ENCODE measurements around the gene HASPIN. TPM values are rescaled to one million over a fixed set of nuclear protein-coding genes. Genes with fewer than 3 reads are reported as not detected.

Gene HASPIN
- total and polyA plus RNA-seq, 2 experiments from 2014 or later = 6.1 to 35.1 TPM

GRCh38 chr17:3745071-3745470, 21.4 kb downstream of the HASPIN start (continued):
- TF ChIP-seq EZH2phosphoT487 (IDR thresholded peaks at IDR 0.05; ENCODE audit: unreplicated experiment) = no peak
- no peak for TF ChIP-seq JUNB (IDR thresholded peaks at IDR 0.05; ENCODE audit: unreplicated experiment)
- TF ChIP-seq POLR2AphosphoS5 (IDR thresholded peaks at IDR 0.05; ENCODE audit: low read depth) = no peak
- TF ChIP-seq CREB1 (CRISPR knock-in tag; IDR thresholded peaks at IDR 0.05; ENCODE audit: low read depth) = no peak

- Histone ChIP-seq H3K4me3 (no peak overlapping the region), H3K4me2 (no peak overlapping the region), H3K36me3 (ENCODE audit: insufficient read depth) (no peaks in the 10 kb centered on the region), H2AFZ (no peak overlapping the region), H3K79me2 (replicated peaks; ENCODE audit: insufficient read depth) (no peaks in the 10 kb centered on the region), H3K4me1 (ENCODE audit: insufficient read depth) (no peaks in the 10 kb centered on the region), H3K27ac (ENCODE audit: low read depth) (no peak overlapping the region), H3F3A (replicated peaks; ENCODE audit: low read depth) (no peaks in the 10 kb centered on the region), H3K27me3 (ENCODE audit: insufficient read depth) (no peaks in the 10 kb centered on the region), H3K9me2 (ENCODE audit: insufficient read depth) (no peaks in the 10 kb centered on the region), H4K20me1 (replicated peaks; ENCODE audit: insufficient read depth) (no peaks in the 10 kb centered on the region)
- no peak overlapping the region for H3K4me3 Mint-ChIP-seq
- TF ChIP-seq ZNF114 (CRISPR knock-in tag; IDR thresholded peaks at IDR 0.05) (no peak), REST (IDR thresholded peaks at IDR 0.05; ENCODE audit: unreplicated experiment) (no peak), NANOG (IDR thresholded peaks at IDR 0.05; ENCODE audit: borderline replicate concordance) (no peak), EZH2phosphoT487 (IDR thresholded peaks at IDR 0.05; ENCODE audit: unreplicated experiment) (no peak), POLR2AphosphoS5 (IDR thresholded peaks at IDR 0.05; ENCODE audit: low read depth) (no peak), ETS1 (IDR thresholded peaks at IDR 0.05) (no peak), EZH2 (IDR thresholded peaks at IDR 0.05; ENCODE audit: low read depth, unreplicated experiment) (no peak)
- no peaks in the 10 kb centered on the region for H3K9me3 Mint-ChIP-seq
- ATAC-seq = no peak
- H3K27ac Mint-ChIP-seq = no peak overlapping the region
- peaks cover 13% of the 10 kb centered on the region for H3K27me3 Mint-ChIP-seq (ENCODE audit: insufficient read depth, low read depth, poor library complexity)
- DNase-seq (ENCODE audit: low spot score) = no peak
- no peaks in the 10 kb centered on the region for H3K36me3 Mint-ChIP-seq (ENCODE audit: low read depth)
- peaks cover 2% of the 10 kb centered on the region; the same call in 2 of the 3 replicates for H3K4me1 Mint-ChIP-seq
Observed at GRCh38 chr17:3747805-3748204, 24.1 kb downstream of the HASPIN start.

- no peaks in the 10 kb centered on the region for H3K9me2 ChIP-seq (ENCODE audit: insufficient read depth)
- Mint-ChIP-seq H3K27me3 (ENCODE audit: insufficient read depth, low read depth, poor library complexity) (peaks cover 13% of the 10 kb centered on the region), H3K36me3 (ENCODE audit: low read depth) (no peaks in the 10 kb centered on the region), H3K27ac (no peak overlapping the region), H3K9me3 (no peaks in the 10 kb centered on the region), H3K4me1 (peaks cover 5% of the 10 kb centered on the region; the same call in 2 of the 3 replicates), H3K4me3 (no peak overlapping the region)
- ATAC-seq = no peak
- H3K27ac ChIP-seq (ENCODE audit: low read depth) = 0 out of 2 replicates have a peak overlapping the region, but pooled peaks have one; percentile 32
- H3K4me3 ChIP-seq = no peak overlapping the region
- DNase-seq (ENCODE audit: low spot score) = no peak
- no peaks in the 10 kb centered on the region for H3K27me3 ChIP-seq (ENCODE audit: insufficient read depth)
- no peak overlapping the region for H3K4me2 ChIP-seq
- no peaks in the 10 kb centered on the region for H3K79me2 ChIP-seq (replicated peaks; ENCODE audit: insufficient read depth)
- no peaks in the 10 kb centered on the region for H3F3A ChIP-seq (replicated peaks; ENCODE audit: low read depth)
- H3K36me3 ChIP-seq (ENCODE audit: insufficient read depth) = no peaks in the 10 kb centered on the region
- no peak for TF ChIP-seq EZH2phosphoT487 (IDR thresholded peaks at IDR 0.05; ENCODE audit: unreplicated experiment)
- TF ChIP-seq CREB1 (CRISPR knock-in tag; IDR thresholded peaks at IDR 0.05; ENCODE audit: low read depth) = no peak
- TF ChIP-seq ZNF331 (CRISPR knock-in tag; IDR thresholded peaks at IDR 0.05; ENCODE audit: low read depth) = no peak
- no peak for TF ChIP-seq EZH2 (IDR thresholded peaks at IDR 0.05; ENCODE audit: low read depth, unreplicated experiment)
- no peaks in the 10 kb centered on the region for H4K20me1 ChIP-seq (replicated peaks; ENCODE audit: insufficient read depth)
- H2AFZ ChIP-seq = no peak overlapping the region
- no peaks in the 10 kb centered on the region for H3K4me1 ChIP-seq (ENCODE audit: insufficient read depth)
Observed at GRCh38 chr17:3748576-3748975, 24.9 kb downstream of the HASPIN start.

All from GM23338 (cell line).